HCT116 (cell line): ENCODE data around the gene TFG. TPM values are rescaled to one million over a fixed set of nuclear protein-coding genes. Genes with fewer than 3 reads are reported as not detected.

Experiments
- ATAC-seq: fragments of 200-7000 bp; cut with Tn5 transposase; 2 replicates; pipeline ENCODE4 v1.9.1; 2020; ENCODE audit warnings: mild to moderate bottlenecking, moderate library complexity
- BruUV-seq: library from RNA; stranded (reverse); fragments of 400-500 nt; replicated peaks from 2 replicates; lab custom pipeline; 2021; lab: Mats Ljungman, UMichigan
- CTCF ChIA-PET: fragments of 300-600 bp; sonication (Branson Sonifier 250); formaldehyde crosslinking; loops from one replicate; lab custom pipeline; 2021; ENCODE audit warnings: antibody characterized with exemption; lab: Charles Lee
- POLR2A ChIA-PET: fragments of 300-600, 350-600 bp; sonication (Branson Sonifier 250); formaldehyde crosslinking; loops from one replicate; lab custom pipeline; 2021; ENCODE audit warnings: antibody characterized with exemption; lab: Charles Lee
- RAD21 ChIA-PET, 2 experiments: fragments of 300-600 bp; sonication (Branson Sonifier 250); formaldehyde crosslinking; loops; one replicate each; lab custom pipeline; 2023; ENCODE audit warnings: low total read pairs in 2 of 2; ENCODE audit not compliant: uncharacterized antibody in 2 of 2, unreplicated experiment in 2 of 2, low non-redundant PET in 1 of 2; lab: Charles Lee
- DNase-seq: peaks from one replicate; pipeline ENCODE4 v3.0.0-alpha.2; 2010; ENCODE audit warnings: low read depth, low spot score
- H2AFZ ChIP-seq: fragments of 200-600 bp; shearing (Covaris generic), sonication (generic); 2 replicates; pipeline ENCODE4 v1.6.1; 2017; ENCODE audit warnings: low read depth, mixed run types, mixed read lengths, antibody characterized with exemption, low read length; ENCODE audit not compliant: poor library complexity, severe bottlenecking
- H3K27ac ChIP-seq: 2 replicates; pipeline ENCODE4 v1.5.1; 2012; ENCODE audit warnings: low read depth, low read length
- H3K27me3 ChIP-seq: fragments of 200-600 bp; sonication (generic); 2 replicates; pipeline ENCODE4 v1.6.1; 2016; ENCODE audit warnings: mixed run types, low read length, mixed read lengths; ENCODE audit not compliant: insufficient read depth
- H3K36me3 ChIP-seq, 2 experiments: fragments of 200-500 bp in 1 of 2; fragments of 200-600 bp in 1 of 2; sonication (Bioruptor generic) in 1 of 2; sonication (generic) in 1 of 2; 2 replicates each; pipeline versions ENCODE4 v1.5.1 to v1.6.1; 2014 to 2016; ENCODE audit warnings: low read length in 2 of 2, inconsistent platforms in 1 of 2, mixed read lengths in 1 of 2, mixed run types in 1 of 2; ENCODE audit not compliant: insufficient read depth in 2 of 2, control insufficient read depth in 1 of 2
- H3K4me1 ChIP-seq, 2 experiments: fragments of 200-600 bp in 1 of 2; sonication (generic) in 1 of 2; 2 replicates each; pipeline versions ENCODE4 v1.5.1 to v1.6.1; 2012 to 2017; ENCODE audit warnings: low read length in 2 of 2, inconsistent platforms in 1 of 2, mild to moderate bottlenecking in 1 of 2, mixed read lengths in 1 of 2, mixed run types in 1 of 2, moderate library complexity in 1 of 2; ENCODE audit not compliant: insufficient read depth in 2 of 2, control insufficient read depth in 1 of 2
- H3K4me2 ChIP-seq: fragments of 200-600 bp; sonication (generic); 2 replicates; pipeline ENCODE4 v1.6.1; 2017; ENCODE audit warnings: mixed run types, low read length, mixed read lengths
- H3K4me3 ChIP-seq, 2 experiments: fragments of 200-600 bp in 1 of 2; sonication (generic) in 1 of 2; replicated peaks in 1 of 2; 2 replicates each; pipeline ENCODE4 v1.5.1; 2011 to 2016; ENCODE audit warnings: low read length in 2 of 2, control low read depth in 1 of 2, low read depth in 1 of 2, mild to moderate bottlenecking in 1 of 2, mixed read lengths in 1 of 2, mixed run types in 1 of 2
- H3K79me2 ChIP-seq: fragments of 200-600 bp; sonication (generic); 2 replicates; pipeline ENCODE4 v1.6.1; 2017; ENCODE audit warnings: mild to moderate bottlenecking, mixed run types, low read length, moderate library complexity, mixed read lengths; ENCODE audit not compliant: insufficient read depth
- H3K9ac ChIP-seq: fragments of 200-600 bp; sonication (generic); 2 replicates; pipeline ENCODE4 v1.6.1; 2016; ENCODE audit warnings: low read length, mixed read lengths
- H3K9me2 ChIP-seq: fragments of 200-600 bp; sonication (generic), shearing (Covaris generic); 2 replicates; pipeline ENCODE4 v1.6.1; 2017; ENCODE audit warnings: mixed run types, mild to moderate bottlenecking, moderate library complexity; ENCODE audit not compliant: insufficient read depth
- H3K9me3 ChIP-seq, 2 experiments: fragments of 200-500 bp in 1 of 2; fragments of 200-600 bp in 1 of 2; sonication (Bioruptor generic) in 1 of 2; sonication (generic) in 1 of 2; 2 replicates each; pipeline ENCODE4 v1.6.1; 2014 to 2017; ENCODE audit warnings: low read length in 2 of 2, mixed read lengths in 2 of 2, inconsistent platforms in 1 of 2, low read depth in 1 of 2, mild to moderate bottlenecking in 1 of 2, mixed run types in 1 of 2, moderate library complexity in 1 of 2; ENCODE audit not compliant: control insufficient read depth in 1 of 2, insufficient read depth in 1 of 2
- H4K20me1 ChIP-seq: fragments of 200-600 bp; sonication (generic), shearing (Covaris generic); 2 replicates; pipeline ENCODE4 v1.6.1; 2017; ENCODE audit warnings: mixed run types, mild to moderate bottlenecking, moderate library complexity; ENCODE audit not compliant: insufficient read depth
- CBX3 ChIP-seq: IDR thresholded peaks from 2 replicates; pipeline ENCODE4 v1.6.1; 2012; ENCODE audit warnings: low read depth
- CEBPB ChIP-seq: IDR thresholded peaks from 2 replicates; pipeline ENCODE4 v1.6.1; 2012; ENCODE audit warnings: low read depth
- EGR1 ChIP-seq: IDR thresholded peaks from 2 replicates; pipeline ENCODE4 v1.6.1; 2012; ENCODE audit warnings: low read depth
- ELF1 ChIP-seq: IDR thresholded peaks from 2 replicates; pipeline ENCODE4 v1.6.1; 2012; ENCODE audit warnings: low read depth, borderline replicate concordance
- EZH2phosphoT487 ChIP-seq: fragments of 200-600 bp; IDR thresholded peaks from 2 replicates; pipeline ENCODE4 v1.6.1; 2018; ENCODE audit warnings: antibody characterized with exemption, borderline replicate concordance
- POLR2A ChIP-seq: IDR thresholded peaks from 2 replicates; pipeline ENCODE4 v1.7.0; 2011; ENCODE audit warnings: borderline replicate concordance; ENCODE audit not compliant: insufficient read depth, insufficient read length; ENCODE audit errors: extremely low read depth
- RAD21 ChIP-seq: IDR thresholded peaks from 2 replicates; pipeline ENCODE4 v1.6.1; 2012; ENCODE audit warnings: low read depth, mild to moderate bottlenecking
- REST ChIP-seq: IDR thresholded peaks from 2 replicates; pipeline ENCODE4 v1.6.1; 2012; ENCODE audit warnings: low read depth
- SIN3A ChIP-seq: IDR thresholded peaks from 2 replicates; pipeline ENCODE4 v1.6.1; 2012; ENCODE audit warnings: low read depth
- SRF ChIP-seq: IDR thresholded peaks from 2 replicates; pipeline ENCODE4 v1.6.1; 2012; ENCODE audit warnings: low read depth
- TCF7L2 ChIP-seq: IDR thresholded peaks from 2 replicates; pipeline ENCODE4 v1.7.0; 2011; ENCODE audit warnings: borderline replicate concordance, inconsistent platforms; ENCODE audit not compliant: insufficient read depth, insufficient read length; ENCODE audit errors: extremely low read depth
- YY1 ChIP-seq: IDR thresholded peaks from 2 replicates; pipeline ENCODE4 v1.6.1; 2011; ENCODE audit warnings: low read length, low read depth, moderate library complexity, mild to moderate bottlenecking; ENCODE audit not compliant: insufficient replicate concordance; ENCODE audit errors: extremely low read depth
- ZFX ChIP-seq: fragments of 450-650 bp; IDR thresholded peaks from 2 replicates; pipeline ENCODE4 v1.6.1; 2017
- ZNF274 ChIP-seq: fragments of 200-500 bp; sonication (Bioruptor generic); IDR thresholded peaks from 2 replicates; pipeline ENCODE4 v1.6.1; 2014; ENCODE audit warnings: mild to moderate bottlenecking, low read depth, low read length, inconsistent platforms
- intact Hi-C: fragments of 100-400 bp; cut with micrococcal nuclease; formaldehyde crosslinking; loops from 2 replicates; pipeline ENCODE4 v1.10.0; 2022
- total RNA-seq: library from RNA; stranded (reverse); gene quantifications from one replicate; pipeline ENCODE4 v1.2.1, GENCODE V29; 2021; ENCODE audit not compliant: unreplicated experiment
- TF ChIP-seq, protein P1 (sequence below): IDR thresholded peaks from 2 replicates; pipeline ENCODE4 v1.6.1; 2011; ENCODE audit warnings: mild to moderate bottlenecking, low read length, moderate library complexity; ENCODE audit not compliant: insufficient replicate concordance; ENCODE audit errors: extremely low read depth

TFG gene
- total RNA-seq, 1 experiment from 2014 or later = 99.1 TPM

DNA sequence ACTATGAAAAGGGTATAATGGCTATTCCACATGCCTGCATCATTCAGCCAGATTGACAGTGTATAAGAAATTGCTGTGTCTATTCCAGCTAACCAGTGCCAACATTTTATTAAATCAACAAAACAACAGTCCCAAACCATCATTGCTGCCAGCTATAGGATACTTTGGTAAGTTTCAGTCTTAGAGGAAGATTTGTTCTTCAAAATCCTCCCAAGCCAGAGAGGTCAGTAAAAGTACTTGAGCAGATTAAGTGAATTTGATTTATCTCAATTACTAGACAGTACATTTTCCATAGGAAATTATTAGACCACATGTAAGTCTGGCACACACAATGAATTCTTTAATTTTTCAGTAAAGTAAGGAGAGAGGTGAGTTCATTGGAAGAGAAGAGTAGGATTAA, 50.7 kb downstream of the TFG start:
- Histone ChIP-seq H3K27me3 (no peaks in the 10 kb centered on the region), H3K27ac (no peak overlapping the region), H3K36me3 (no peaks in the 10 kb centered on the region), H3K4me2 (no peak overlapping the region), H2AFZ (no peak overlapping the region), H4K20me1 (no peaks in the 10 kb centered on the region), H3K79me2 (no peaks in the 10 kb centered on the region), H3K9me3 (no peaks in the 10 kb centered on the region), H3K4me1 (no peaks in the 10 kb centered on the region), H3K9me2 (no peaks in the 10 kb centered on the region), H3K4me3 (no peak overlapping the region), H3K9ac (no peak overlapping the region)
- POLR2A ChIA-PET = no interaction called here
- TF ChIP-seq POLR2A (no peak), CBX3 (no peak)
- intact Hi-C loops = no loop called here
- no TSS peak for BruUV-seq
- no peak for DNase-seq
- no peak for ATAC-seq
- RAD21 ChIA-PET = no interaction called here
- CTCF ChIA-PET = interaction anchor here (3.6 kb wide), 1 partner anchor 297 kb away, joined by 11 read pairs; no protein-coding TSS in a partner anchor

DNA sequence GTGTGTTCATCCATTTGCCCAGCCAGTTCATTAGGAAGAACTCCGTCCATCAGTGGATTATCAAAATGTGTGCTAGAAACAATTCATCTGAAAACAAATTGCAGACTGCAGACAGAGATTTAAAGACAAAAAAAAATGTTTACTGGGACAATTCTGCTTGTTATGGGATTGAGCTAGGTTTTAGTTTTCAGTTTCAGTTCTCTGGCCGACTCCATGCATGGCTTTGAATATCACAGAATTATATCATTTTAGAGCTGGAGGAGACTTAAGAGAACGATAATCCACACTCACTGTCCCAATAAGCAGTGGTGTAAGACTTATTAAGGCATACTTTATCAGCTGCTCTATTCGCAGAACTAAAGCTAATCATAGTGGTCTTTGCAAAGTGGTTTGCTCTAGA, 51.1 kb downstream of the TFG start:
- H4K20me1 ChIP-seq = no peaks in the 10 kb centered on the region
- no peak overlapping the region for H3K4me2 ChIP-seq
- no peaks in the 10 kb centered on the region for H3K27me3 ChIP-seq
- no peak overlapping the region for H3K9ac ChIP-seq
- intact Hi-C loops = no loop called here
- POLR2A ChIA-PET = no interaction called here
- no peak overlapping the region for H3K4me3 ChIP-seq
- H3K9me3 ChIP-seq = no peaks in the 10 kb centered on the region
- no peaks in the 10 kb centered on the region for H3K9me2 ChIP-seq
- DNase-seq = no peak
- H2AFZ ChIP-seq = no peak overlapping the region
- no peaks in the 10 kb centered on the region for H3K79me2 ChIP-seq
- ATAC-seq = no peak
- H3K36me3 ChIP-seq = no peaks in the 10 kb centered on the region
- RAD21 ChIA-PET = no interaction called here
- H3K4me1 ChIP-seq = no peaks in the 10 kb centered on the region
- BruUV-seq = no TSS peak
- no peak overlapping the region for H3K27ac ChIP-seq
- CTCF ChIA-PET = interaction anchor here (0.6 to 3.6 kb wide), 3 partner anchors 36 to 929 kb away, joined by 4 to 11 read pairs (median 7); no protein-coding TSS in a partner anchor
- TF ChIP-seq ZFX (no peak), CEBPB (no peak), YY1 (no peak), ELF1 (no peak), POLR2A (no peak), REST (no peak), EGR1 (no peak), ZNF274 (no peak), EZH2phosphoT487 (no peak), RAD21 (no peak), TCF7L2 (no peak), SRF (no peak), CBX3 (no peak), SIN3A (no peak)
- TF ChIP-seq, protein P1, sequence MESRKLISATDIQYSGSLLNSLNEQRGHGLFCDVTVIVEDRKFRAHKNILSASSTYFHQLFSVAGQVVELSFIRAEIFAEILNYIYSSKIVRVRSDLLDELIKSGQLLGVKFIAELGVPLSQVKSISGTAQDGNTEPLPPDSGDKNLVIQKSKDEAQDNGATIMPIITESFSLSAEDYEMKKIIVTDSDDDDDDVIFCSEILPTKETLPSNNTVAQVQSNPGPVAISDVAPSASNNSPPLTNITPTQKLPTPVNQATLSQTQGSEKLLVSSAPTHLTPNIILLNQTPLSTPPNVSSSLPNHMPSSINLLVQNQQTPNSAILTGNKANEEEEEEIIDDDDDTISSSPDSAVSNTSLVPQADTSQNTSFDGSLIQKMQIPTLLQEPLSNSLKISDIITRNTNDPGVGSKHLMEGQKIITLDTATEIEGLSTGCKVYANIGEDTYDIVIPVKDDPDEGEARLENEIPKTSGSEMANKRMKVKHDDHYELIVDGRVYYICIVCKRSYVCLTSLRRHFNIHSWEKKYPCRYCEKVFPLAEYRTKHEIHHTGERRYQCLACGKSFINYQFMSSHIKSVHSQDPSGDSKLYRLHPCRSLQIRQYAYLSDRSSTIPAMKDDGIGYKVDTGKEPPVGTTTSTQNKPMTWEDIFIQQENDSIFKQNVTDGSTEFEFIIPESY = no peak
